Activated CD4-positive, alpha-beta T cell treated with anti-CD3 and anti-CD28 coated beads for 36 hours (primary cell): ENCODE measurements around the gene IFT20. TPM values are rescaled to one million over a fixed set of nuclear protein-coding genes. Genes with fewer than 3 reads are reported as not detected.

Source experiments
- ATAC-seq: fragments of 200-7000 bp; cut with Tn5 transposase; one replicate; pipeline ENCODE4 v1.10.0; 2021; ENCODE audit warnings: mild to moderate bottlenecking, moderate library complexity
- CTCF ChIA-PET: fragments of 350-600 bp; sonication (Branson Sonifier 250); formaldehyde crosslinking; loops from one replicate; lab custom pipeline; 2021; ENCODE audit warnings: antibody characterized with exemption; lab: Charles Lee
- POLR2A ChIA-PET: fragments of 350-600 bp; sonication (Branson Sonifier 250); formaldehyde crosslinking; loops from one replicate; lab custom pipeline; 2021; ENCODE audit warnings: antibody characterized with exemption, inconsistent platforms; lab: Charles Lee
- DNase-seq: peaks from one replicate; pipeline ENCODE4 v3.0.0-alpha.2; 2020
- H3K27ac Mint-ChIP-seq: one replicate; pipeline ENCODE4 v1.8.0; 2021; ENCODE audit warnings: mixed read lengths
- H3K27me3 Mint-ChIP-seq: one replicate; pipeline ENCODE4 v1.8.0; 2021; ENCODE audit warnings: mixed read lengths
- H3K36me3 Mint-ChIP-seq: one replicate; pipeline ENCODE4 v1.8.0; 2021; ENCODE audit warnings: low read depth, mixed read lengths
- H3K4me1 Mint-ChIP-seq: one replicate; pipeline ENCODE4 v1.8.0; 2021; ENCODE audit warnings: mixed read lengths
- H3K4me3 Mint-ChIP-seq: one replicate; pipeline ENCODE4 v1.8.0; 2021; ENCODE audit warnings: mild to moderate bottlenecking, moderate library complexity, mixed read lengths
- H3K9me3 Mint-ChIP-seq: one replicate; pipeline ENCODE4 v1.8.0; 2021; ENCODE audit warnings: low read depth, mixed read lengths
- intact Hi-C, 2 experiments: fragments of 100-400 bp; cut with DNase I in 1 of 2; cut with micrococcal nuclease in 1 of 2; formaldehyde crosslinking; loops; one replicate each; pipeline versions ENCODE4 v1.14.2 to v1.15.1; 2022 to 2024; cut with DNase I, micrococcal nuclease
- total RNA-seq, 2 experiments: library from RNA; stranded (reverse); gene quantifications; one replicate each; pipeline ENCODE4 v1.2.3, GENCODE V29; 2021

Gene IFT20
- total RNA-seq, 2 experiments from 2014 or later, result 12.9 to 17.3 TPM

DNA sequence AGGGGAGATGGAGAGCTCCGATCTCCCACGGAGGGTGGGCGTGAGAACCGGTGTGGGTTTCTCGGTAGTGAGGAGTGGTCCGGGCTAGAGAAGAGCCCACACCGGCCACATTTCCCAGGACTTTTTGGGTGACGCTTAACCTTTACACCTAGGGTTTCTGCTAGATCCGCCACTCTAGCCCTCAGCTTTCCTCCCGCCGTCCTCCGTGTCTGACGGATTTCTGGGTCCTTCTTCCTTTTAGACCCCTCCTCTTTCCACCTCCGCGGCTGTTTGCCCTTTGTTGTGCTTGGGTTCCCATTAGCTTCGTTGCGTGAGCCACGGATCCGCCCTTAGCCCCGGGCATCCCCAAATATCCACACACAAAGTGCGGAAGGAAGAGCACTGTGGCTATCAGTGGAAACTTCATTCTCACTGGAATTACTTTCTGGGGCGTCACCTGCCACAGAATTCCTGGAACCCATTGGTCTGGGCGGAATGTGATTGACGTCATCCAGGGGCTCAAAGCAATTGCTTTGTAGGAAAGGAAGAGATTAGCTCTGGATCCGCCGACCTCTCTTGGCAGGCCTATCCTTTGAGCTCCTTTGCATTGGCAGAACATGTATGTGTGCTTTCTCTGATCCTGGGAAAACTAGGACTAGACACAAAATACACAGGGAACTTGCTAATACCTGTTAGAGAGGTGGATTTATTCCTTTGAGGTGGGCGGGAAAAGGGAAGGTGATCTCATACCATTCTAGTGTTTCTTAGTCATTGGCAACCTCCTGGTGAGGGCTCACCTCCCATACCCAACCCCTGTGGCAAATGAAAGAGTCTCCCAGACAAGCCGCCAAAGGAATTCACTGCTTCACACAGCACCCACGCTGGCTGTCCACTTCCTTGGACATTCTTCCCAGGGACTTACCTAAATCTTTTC lies 943 bp upstream of the IFT20 start:
- H3K4me3 Mint-ChIP-seq, result peak overlapping the region; percentile 96
- intact Hi-C loops, result loop anchor here (1.0 to 10.0 kb wide), 13 partner anchors 17 to 881 kb away; partner anchors contain the start of genes POLDIP2 (in 2 of the 2), SARM1 (in 2 of the 2), TMEM97 (in 2 of the 2) and BLTP2 (in 1 of the 2)
- no peaks in the 10 kb centered on the region for H3K9me3 Mint-ChIP-seq
- no peaks in the 10 kb centered on the region for H3K27me3 Mint-ChIP-seq
- H3K36me3 Mint-ChIP-seq, result peaks cover 10% of the 10 kb centered on the region
- peak; percentile 1 for ATAC-seq
- peaks cover 36% of the 10 kb centered on the region for H3K4me1 Mint-ChIP-seq
- ChIA-PET CTCF (interaction anchor here (0.7 to 1.9 kb wide), 11 partner anchors 10 to 527 kb away, joined by 3 to 25 read pairs (median 4); partner anchors contain the start of genes ALDOC and POLDIP2), POLR2A (interaction anchor here (0.5 to 1.9 kb wide), 14 partner anchors 7 to 1254 kb away, joined by 3 to 39 read pairs (median 4); partner anchors contain the start of genes POLDIP2, RPL23A, SARM1 and TMEM97)
- H3K27ac Mint-ChIP-seq, result peak overlapping the region; percentile 91
- DNase-seq, result peak; percentile 60

- Mint-ChIP-seq H3K27me3 (no peaks in the 10 kb centered on the region), H3K36me3 (peaks cover 10% of the 10 kb centered on the region), H3K4me3 (peak overlapping the region; percentile 96), H3K9me3 (no peaks in the 10 kb centered on the region), H3K27ac (peak overlapping the region; percentile 83), H3K4me1 (peaks cover 36% of the 10 kb centered on the region)
- intact Hi-C loops, result loop anchor here (1.0 to 10.0 kb wide), 13 partner anchors 15 to 880 kb away; partner anchors contain the start of genes POLDIP2 (in 2 of the 2), SARM1 (in 2 of the 2), TMEM97 (in 2 of the 2) and BLTP2 (in 1 of the 2)
- ATAC-seq (no peak), DNase-seq (no peak)
- POLR2A ChIA-PET, result interaction anchor here (0.5 to 1.9 kb wide), 11 partner anchors 10 to 385 kb away, joined by 3 to 39 read pairs (median 4); partner anchors contain the start of genes POLDIP2, RPL23A, SARM1 and SEBOX
- CTCF ChIA-PET, result interaction anchor here (0.6 to 1.9 kb wide), 9 partner anchors 12 to 242 kb away, joined by 3 to 25 read pairs (median 5); partner anchors contain the start of genes ALDOC and POLDIP2
These were observed 539 bp downstream of the IFT20 start for GRCh38 chr17:28334666-28335200.

DNA sequence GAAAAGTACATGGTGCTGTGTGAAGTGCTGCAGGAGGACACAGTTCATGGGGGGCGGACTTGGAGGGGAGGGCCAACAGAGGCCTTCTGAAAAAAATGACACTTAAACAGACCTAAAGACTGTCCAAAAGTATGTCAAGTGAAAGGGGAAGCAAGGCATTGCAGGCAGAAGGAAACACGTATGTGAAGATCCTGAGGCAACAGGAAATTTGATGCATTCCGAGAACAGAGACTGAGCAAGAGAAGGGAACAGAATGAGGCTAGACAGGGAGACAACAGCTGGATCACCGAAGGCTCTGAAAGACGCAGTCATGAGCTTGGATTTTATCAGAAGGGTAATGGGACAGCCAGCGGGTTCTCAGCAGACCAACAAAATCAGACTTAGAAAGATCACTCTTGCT lies 1.1 kb downstream of the IFT20 start:
- Mint-ChIP-seq H3K27ac (peak overlapping the region; percentile 83), H3K4me3 (peak overlapping the region; percentile 96), H3K4me1 (peaks cover 36% of the 10 kb centered on the region), H3K27me3 (no peaks in the 10 kb centered on the region), H3K9me3 (no peaks in the 10 kb centered on the region), H3K36me3 (peaks cover 9% of the 10 kb centered on the region)
- no peak for ATAC-seq
- intact Hi-C loops, result loop anchor here in 1 of 2 experiments (10.0 kb wide), 1 partner anchor 879 kb away; the partner anchor contains the start of gene KSR1
- ChIA-PET CTCF (interaction anchor here (0.6 to 1.6 kb wide), 4 partner anchors 12 to 454 kb away, joined by 3 to 10 read pairs (median 4); partner anchors contain the start of gene POLDIP2), POLR2A (no interaction called here)
- DNase-seq, result no peak

GRCh38 chr17:28333083-28333746 lies 2.1 kb downstream of the IFT20 start:
- CTCF ChIA-PET, result interaction anchor here (0.7 to 1.4 kb wide), 5 partner anchors 11 to 527 kb away, joined by 3 to 4 read pairs (median 4); no protein-coding TSS in a partner anchor
- intact Hi-C loops, result loop anchor here in 1 of 2 experiments (10.0 kb wide), 1 partner anchor 878 kb away; the partner anchor contains the start of gene KSR1
- H3K4me3 Mint-ChIP-seq, result peak overlapping the region; percentile 96
- POLR2A ChIA-PET, result no interaction called here
- no peak overlapping the region for H3K27ac Mint-ChIP-seq
- no peaks in the 10 kb centered on the region for H3K9me3 Mint-ChIP-seq
- peaks cover 13% of the 10 kb centered on the region for H3K36me3 Mint-ChIP-seq
- ATAC-seq (no peak), DNase-seq (no peak)
- no peaks in the 10 kb centered on the region for H3K27me3 Mint-ChIP-seq
- H3K4me1 Mint-ChIP-seq, result peaks cover 40% of the 10 kb centered on the region

- CTCF ChIA-PET, result interaction anchor here (1.1 kb wide), 1 partner anchor 11 kb away, joined by 3 read pairs; no protein-coding TSS in a partner anchor
- intact Hi-C loops, result loop anchor here in 1 of 2 experiments (10.0 kb wide), 1 partner anchor 877 kb away; the partner anchor contains the start of gene KSR1
- no peaks in the 10 kb centered on the region for H3K9me3 Mint-ChIP-seq
- DNase-seq (no peak), ATAC-seq (no peak)
- H3K4me3 Mint-ChIP-seq, result no peak overlapping the region
- peaks cover 41% of the 10 kb centered on the region for H3K4me1 Mint-ChIP-seq
- POLR2A ChIA-PET, result interaction anchor here (0.8 kb wide), 1 partner anchor 11 kb away, joined by 3 read pairs; no protein-coding TSS in a partner anchor
- peaks cover 20% of the 10 kb centered on the region for H3K36me3 Mint-ChIP-seq
- H3K27ac Mint-ChIP-seq, result no peak overlapping the region
- H3K27me3 Mint-ChIP-seq, result no peaks in the 10 kb centered on the region
These were observed 3.3 kb downstream of the IFT20 start for GRCh38 chr17:28331891-28332420.

- Mint-ChIP-seq H3K27ac (no peak overlapping the region), H3K4me3 (no peak overlapping the region), H3K36me3 (peaks cover 33% of the 10 kb centered on the region), H3K9me3 (no peaks in the 10 kb centered on the region), H3K4me1 (peaks cover 42% of the 10 kb centered on the region), H3K27me3 (no peaks in the 10 kb centered on the region)
- POLR2A ChIA-PET, result no interaction called here
- DNase-seq, result no peak
- ATAC-seq, result no peak
- intact Hi-C loops, result loop anchor here in 1 of 2 experiments (10.0 kb wide), 1 partner anchor 876 kb away; the partner anchor contains the start of gene KSR1
- CTCF ChIA-PET, result interaction anchor here (0.6 to 1.1 kb wide), 4 partner anchors 10 to 79 kb away, joined by 3 to 4 read pairs (median 3); no protein-coding TSS in a partner anchor
These were observed 4.6 kb downstream of the IFT20 start for GRCh38 chr17:28330671-28331070.

DNA sequence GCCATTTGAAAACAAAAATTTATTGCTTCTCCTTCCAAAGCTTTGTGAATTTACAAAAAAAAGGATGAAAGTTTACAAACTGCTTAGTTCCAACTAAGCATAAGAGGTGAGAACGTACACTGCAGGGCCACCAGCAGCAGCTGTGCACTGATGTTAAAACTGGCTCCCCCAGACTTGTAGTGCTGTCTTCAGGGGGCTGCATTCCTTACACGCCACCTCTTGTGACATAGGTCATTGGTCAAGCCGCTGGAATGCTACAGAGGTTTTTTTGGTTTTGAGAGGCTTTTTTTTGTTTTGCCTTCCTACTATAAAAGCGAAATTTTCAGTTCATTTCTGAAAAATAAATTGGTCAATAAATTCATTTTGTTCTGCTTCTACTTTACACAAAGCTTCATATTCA lies 6.9 kb downstream of the IFT20 start:
- CTCF ChIA-PET, result interaction anchor here (0.7 to 1.4 kb wide), 2 partner anchors 77 to 88 kb away, joined by 3 to 5 read pairs; no protein-coding TSS in a partner anchor
- ATAC-seq (no peak), DNase-seq (no peak)
- Mint-ChIP-seq H3K27me3 (no peaks in the 10 kb centered on the region), H3K9me3 (no peaks in the 10 kb centered on the region), H3K27ac (no peak overlapping the region), H3K4me3 (no peak overlapping the region), H3K4me1 (peaks cover 25% of the 10 kb centered on the region), H3K36me3 (peaks cover 33% of the 10 kb centered on the region)
- intact Hi-C loops, result no loop called here
- POLR2A ChIA-PET, result interaction anchor here (0.6 kb wide), 1 partner anchor 88 kb away, joined by 3 read pairs; no protein-coding TSS in a partner anchor

DNA sequence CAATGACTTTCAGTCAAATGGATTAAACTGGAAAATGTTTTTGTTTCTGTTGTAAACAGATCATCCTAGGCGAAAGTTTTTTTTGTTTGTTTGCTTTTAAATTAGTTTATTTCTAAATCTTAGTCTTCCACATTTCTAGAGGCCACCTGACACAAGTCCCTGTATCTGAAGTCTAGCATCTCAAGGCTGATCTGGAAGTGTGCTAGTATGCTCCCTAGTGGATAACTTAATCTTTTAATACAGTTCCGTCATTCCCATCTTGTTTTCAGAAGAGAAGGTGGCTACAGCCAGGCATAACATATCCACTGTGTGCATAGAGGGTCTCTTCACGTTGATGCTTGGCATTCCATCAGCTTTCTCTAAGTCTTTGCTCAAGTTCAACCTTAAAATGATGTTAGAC lies 7.6 kb downstream of the IFT20 start:
- Mint-ChIP-seq H3K27me3 (no peaks in the 10 kb centered on the region), H3K27ac (peak overlapping the region; percentile 2), H3K9me3 (no peaks in the 10 kb centered on the region), H3K4me1 (peaks cover 25% of the 10 kb centered on the region), H3K36me3 (peaks cover 33% of the 10 kb centered on the region), H3K4me3 (no peak overlapping the region)
- ChIA-PET CTCF (interaction anchor here (0.7 kb wide), 1 partner anchor 89 kb away, joined by 3 read pairs; no protein-coding TSS in a partner anchor), POLR2A (interaction anchor here (0.6 kb wide), 1 partner anchor 89 kb away, joined by 3 read pairs; no protein-coding TSS in a partner anchor)
- DNase-seq (no peak), ATAC-seq (no peak)
- intact Hi-C loops, result loop anchor here in 1 of 2 experiments (1.0 kb wide), 2 partner anchors 8 to 49 kb away; partner anchors contain the start of gene TMEM97

DNA sequence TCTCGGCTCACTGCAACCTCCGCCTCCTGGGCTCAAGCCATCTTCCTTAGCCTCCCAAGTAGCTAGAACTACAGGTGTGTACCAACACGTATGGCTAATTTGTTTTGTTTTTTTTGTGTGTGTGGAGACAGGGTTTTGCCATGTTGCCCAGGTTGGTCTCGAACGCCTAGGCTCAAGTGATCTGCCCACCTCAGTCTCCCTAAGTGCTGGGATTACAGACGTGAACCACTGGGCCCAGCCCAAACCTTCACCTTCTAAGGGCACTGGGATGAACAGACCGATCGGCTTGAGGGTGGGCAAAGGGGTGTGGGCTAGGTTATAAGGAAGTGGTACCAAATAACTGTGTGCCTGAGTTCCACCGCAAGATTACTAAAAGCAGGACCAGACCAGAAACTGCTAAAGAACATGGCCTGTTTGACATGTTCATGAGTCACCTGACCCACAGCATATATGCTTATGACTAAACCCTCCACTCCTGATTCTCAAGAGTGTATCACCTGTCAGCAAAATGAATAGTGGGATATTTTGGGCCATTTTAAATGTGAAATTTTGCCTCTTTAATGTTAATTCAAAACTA lies 8.2 kb downstream of the IFT20 start:
- CTCF ChIA-PET, result no interaction called here
- DNase-seq (peak; percentile 52), ATAC-seq (peak; percentile 98)
- no peaks in the 10 kb centered on the region for H3K9me3 Mint-ChIP-seq
- H3K27ac Mint-ChIP-seq, result peak overlapping the region; percentile 19
- intact Hi-C loops, result loop anchor here in 1 of 2 experiments (1.0 kb wide), 2 partner anchors 8 to 49 kb away; partner anchors contain the start of gene TMEM97
- peaks cover 29% of the 10 kb centered on the region for H3K4me1 Mint-ChIP-seq
- POLR2A ChIA-PET, result no interaction called here
- H3K36me3 Mint-ChIP-seq, result peaks cover 38% of the 10 kb centered on the region
- H3K4me3 Mint-ChIP-seq, result no peak overlapping the region
- no peaks in the 10 kb centered on the region for H3K27me3 Mint-ChIP-seq
